Fibroblast of peridontal ligament (primary cell): ENCODE results near the gene LRP6.
"Not testable (repeated sequence)": the region's sequence is repeated elsewhere in the genome, so short reads cannot be mapped to it uniquely, and the experiment has no call there.

Experiments used
- DNase-seq: peaks from one replicate; pipeline ENCODE4 v3.0.0-alpha.2; 2010; ENCODE audit errors: extremely low read depth

The LRP6 gene

GRCh38 chr12:12265571-12266388 is 1.1 kb downstream of the LRP6 start:
- DNase-seq: peak; percentile 75

DNA sequence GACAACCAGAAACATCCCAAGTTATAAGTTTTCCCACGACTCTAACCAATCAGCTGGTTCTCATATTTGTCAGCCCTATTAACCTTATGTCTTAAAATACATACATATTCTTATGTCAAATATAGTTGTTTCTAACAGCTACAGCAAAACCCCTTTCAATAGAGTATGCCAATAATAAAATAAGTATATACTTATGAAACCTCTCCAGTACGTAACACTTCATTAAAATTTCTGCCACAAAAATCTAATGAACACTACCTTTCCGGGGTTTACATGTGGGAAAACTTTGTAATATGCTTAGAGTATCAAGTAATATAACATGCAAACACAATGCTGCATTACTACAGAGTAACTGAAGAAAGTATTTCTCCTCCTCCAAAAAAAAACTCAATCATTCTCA is 1.8 kb downstream of the LRP6 start:
- no peak for DNase-seq

DNA sequence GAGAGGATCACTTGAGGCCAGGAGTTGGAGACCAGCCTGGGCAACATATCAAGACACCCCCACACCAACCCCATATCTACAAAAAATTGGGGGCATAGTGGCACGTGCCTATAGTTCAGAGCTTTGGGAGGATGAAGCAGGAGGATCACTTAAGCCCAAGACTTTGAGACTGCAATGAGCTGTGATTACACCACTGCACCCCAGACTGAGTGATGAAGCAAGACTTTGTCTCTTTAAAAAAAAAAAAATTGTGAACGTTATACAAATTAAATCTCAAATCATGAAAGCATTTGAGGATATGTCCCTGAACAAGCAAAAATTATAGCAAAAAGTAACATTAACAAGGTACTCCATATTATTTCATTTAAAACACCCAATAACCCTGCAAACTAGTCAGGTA is 2.9 kb downstream of the LRP6 start:
- DNase-seq: no peak

DNA sequence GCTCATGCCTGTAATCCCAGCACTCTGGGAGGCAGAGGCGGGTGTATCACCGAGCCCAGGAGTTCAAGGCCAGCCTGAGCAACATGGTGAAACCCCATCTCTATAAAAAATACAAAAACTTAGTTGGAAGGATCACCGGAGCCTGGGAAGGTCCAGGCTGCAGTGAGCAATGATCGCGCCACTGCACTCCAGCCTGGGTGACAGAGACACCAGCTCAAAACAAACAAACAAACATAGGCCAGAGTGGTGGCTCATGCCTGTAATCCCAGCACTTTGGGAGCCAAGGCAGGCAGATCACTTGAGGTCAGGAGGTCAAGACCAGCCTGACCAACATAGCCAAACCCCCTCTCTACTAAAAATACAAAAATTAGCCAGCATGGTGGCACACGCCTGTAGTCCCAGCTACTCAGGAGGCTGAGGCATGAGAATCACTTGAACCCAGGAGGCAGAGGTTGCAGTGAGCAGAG is 10.5 kb downstream of the LRP6 start:
- not testable (repeated sequence) for DNase-seq

GRCh38 chr12:12254553-12254952 is 12.3 kb downstream of the LRP6 start:
- DNase-seq: no peak

DNA sequence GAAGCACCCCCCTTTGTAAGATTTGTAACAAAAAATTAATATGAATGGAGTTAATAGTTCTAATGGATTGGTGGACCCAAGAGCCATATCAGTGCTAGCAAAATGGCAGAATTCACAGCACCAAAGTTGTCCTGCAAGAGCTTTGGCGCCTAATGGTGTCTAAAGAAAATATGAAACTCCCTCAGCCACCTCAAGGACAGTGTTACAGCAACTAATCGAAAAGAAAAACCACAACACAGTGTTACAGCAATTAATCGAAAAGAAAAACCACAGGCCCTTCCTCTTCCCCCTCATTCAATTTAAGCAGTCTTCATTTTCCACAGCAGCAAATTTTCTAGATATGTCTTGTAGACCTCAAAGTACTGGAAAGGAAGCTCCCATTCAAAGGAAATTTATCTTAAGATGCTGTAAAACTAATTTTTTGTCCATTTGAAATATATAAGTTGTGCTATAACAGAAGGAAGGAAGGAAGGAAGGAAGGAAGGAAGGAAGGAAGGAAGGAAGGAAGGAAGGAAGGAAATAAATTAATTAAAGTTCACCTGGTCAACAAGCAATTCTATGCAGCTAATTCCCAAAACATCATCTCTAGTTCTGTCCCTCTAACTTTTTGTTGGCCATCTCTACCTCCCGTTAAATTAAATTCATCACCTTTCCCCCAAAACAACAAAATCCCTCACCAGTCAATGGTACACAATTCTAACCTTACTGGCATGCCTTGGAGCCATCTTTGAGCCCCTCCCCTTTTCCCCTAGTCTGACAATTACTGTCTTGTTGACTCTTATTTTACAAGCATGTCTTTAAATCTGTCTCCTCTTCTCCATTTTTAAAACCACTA is 17.4 kb downstream of the LRP6 start:
- no peak for DNase-seq

- DNase-seq: no peak
These were observed 19.3 kb downstream of the LRP6 start for GRCh38 chr12:12247584-12247983.

DNA sequence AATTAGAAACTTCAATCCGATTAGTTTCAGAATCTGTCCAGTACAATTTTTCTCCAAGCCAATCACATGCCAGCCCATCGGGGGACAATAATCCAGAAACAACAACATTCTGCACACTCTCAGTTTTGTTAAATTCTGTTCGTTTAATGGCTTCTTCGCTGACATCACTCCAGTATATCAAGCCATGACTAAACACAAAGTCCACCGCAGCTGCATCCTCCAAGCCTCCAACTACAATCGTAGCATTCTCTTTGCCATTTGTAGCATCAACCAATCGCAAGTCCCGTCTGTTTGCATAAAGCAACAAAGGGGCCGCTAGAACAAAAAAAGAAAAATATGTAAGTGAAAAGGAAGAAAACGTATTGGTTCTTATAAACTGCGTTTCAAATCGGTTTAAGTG is 22.5 kb downstream of the LRP6 start:
- DNase-seq: no peak

DNA sequence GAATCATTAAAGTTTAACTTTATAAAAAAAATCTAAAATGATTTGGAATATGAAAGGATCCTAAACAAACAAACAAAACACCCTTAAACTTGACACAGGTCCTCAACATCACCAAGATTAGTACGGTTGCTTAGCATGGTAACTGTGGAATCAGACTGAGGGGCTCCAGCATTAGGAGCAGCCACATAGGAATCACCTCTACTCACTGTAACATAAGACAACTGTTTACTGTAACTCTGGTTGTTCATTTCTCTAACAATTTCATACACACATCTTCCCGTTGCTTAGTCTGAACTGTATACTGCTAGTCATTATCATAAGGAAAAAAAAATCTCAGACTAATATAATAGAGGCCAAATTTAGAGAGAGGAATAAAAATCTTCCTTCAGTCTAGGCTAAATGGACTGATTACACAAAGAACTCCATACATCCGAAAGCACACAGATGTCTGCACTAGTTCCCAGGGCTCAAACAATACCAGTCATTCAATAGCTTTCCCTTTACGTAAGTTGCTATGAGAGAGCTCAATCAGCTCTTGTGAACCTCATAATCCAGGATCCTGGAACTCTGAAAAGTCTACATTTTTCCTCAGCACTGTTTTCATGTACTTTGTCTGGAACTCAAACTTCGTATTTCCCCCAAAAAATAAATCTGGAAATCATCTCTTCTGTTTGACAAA is 26.0 kb downstream of the LRP6 start:
- peak; percentile 68 for DNase-seq

- DNase-seq: no peak
These were observed 27.7 kb downstream of the LRP6 start for GRCh38 chr12:12239127-12239526.

DNA sequence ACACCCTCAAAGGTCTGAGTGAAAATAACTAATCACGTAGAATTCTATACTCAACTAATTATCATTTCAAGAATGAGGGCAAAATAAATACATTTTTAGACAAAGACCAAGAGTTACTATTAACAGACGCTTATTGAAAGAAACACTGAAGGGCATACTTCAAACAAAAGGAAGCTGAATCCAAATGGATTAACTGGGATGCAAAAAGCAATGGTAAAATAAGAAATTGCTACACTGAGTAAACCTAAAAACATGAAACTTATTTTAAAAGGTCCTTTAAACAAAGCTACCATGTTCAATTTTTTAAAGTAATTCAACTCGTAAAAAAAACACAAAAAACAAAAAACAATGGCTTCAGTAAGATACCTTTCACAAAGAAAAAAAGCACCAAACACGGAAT is 28.2 kb downstream of the LRP6 start:
- no peak for DNase-seq

- DNase-seq: no peak
These were observed 29.9 kb downstream of the LRP6 start for GRCh38 chr12:12236896-12237295.

GRCh38 chr12:12230275-12230674 is 36.6 kb downstream of the LRP6 start:
- DNase-seq: no peak

DNA sequence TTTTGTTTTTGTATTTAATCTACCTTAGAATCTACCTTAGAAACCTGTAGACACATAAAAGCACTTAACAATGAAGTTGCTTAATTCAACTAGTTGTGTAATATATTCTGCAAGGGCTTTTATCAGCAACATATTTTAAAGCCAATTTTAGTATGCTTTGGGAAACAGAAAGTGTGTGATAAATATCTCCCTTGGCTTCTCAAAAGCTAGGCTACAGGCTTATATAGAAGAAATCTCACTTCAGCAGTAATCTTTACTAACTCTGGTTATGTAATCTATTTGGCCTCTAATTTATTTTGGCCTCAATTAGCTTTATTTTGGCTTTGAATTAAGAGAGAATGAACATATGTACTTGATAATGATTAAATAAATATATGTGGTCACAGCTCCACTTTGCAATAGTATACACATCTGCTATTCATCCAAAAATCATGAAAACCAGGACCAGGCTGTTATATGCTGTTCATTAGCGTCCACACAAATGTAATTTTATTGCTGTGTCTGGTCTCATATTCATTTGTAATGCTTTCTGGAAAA is 37.2 kb downstream of the LRP6 start:
- DNase-seq: peak; percentile 76

- DNase-seq: no peak
These were observed 38.4 kb downstream of the LRP6 start for GRCh38 chr12:12228402-12228801.

GRCh38 chr12:12226187-12226586 is 40.7 kb downstream of the LRP6 start:
- no peak for DNase-seq

DNA sequence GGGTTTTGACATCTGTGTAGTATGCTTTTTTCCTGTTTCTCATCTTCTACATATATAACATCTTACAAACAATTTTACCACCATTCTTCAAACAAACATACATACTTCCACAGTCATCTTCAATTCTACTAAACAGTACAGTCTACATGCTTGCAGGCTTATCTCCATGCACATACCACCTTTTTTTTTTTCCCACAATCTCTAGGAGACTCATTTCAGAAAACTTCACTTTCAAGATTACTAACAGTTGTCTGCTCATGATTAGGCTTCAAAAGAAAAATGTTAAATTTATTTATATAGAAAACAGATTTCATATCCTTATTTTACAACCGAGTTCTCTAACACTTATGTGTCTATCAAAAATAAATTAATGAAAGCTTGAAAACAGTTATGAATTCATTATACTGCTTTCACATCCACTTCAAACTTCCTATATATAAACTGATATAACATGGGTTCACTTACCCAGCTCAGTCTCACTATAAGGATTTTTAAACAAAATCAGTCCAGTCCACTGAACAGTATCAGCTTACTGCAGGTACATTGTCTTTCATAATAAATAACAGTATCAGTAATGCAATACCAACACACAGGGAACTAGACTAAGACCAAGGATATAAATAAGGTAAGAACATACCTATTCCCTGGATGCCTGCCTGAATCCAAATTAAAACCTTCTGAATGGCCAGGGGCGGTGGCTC is 42.5 kb downstream of the LRP6 start:
- DNase-seq: peak; percentile 66

DNA sequence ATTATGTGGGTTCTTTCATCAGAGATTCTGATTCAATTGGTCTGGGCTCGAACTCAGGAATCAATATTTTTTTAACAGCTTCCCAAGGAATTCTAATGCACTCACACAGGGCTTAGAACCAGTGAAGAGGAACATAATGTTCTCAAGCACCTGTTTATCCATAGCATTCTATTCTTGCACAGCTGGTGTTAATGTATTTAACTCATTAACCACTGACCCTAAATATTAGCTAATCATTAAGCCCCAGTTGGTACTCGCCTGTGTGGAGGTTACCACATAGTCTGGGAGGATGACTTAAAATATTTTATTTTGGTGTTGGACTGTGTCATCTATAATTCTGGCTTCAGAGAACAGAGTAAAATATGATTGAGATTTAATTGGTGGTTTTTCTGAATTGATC is 45.3 kb downstream of the LRP6 start:
- no peak for DNase-seq

GRCh38 chr12:12219664-12220063 is 47.2 kb downstream of the LRP6 start:
- no peak for DNase-seq

- no peak for DNase-seq
These were observed 49.9 kb downstream of the LRP6 start for GRCh38 chr12:12217018-12217359.

- DNase-seq: peak; percentile 23
These were observed 50.4 kb downstream of the LRP6 start for GRCh38 chr12:12216349-12217017.
